Naive B cell (primary cell): ENCODE results near the gene PACS2. TPM values are rescaled to one million over a fixed set of nuclear protein-coding genes. Genes with fewer than 3 reads are reported as not detected.

Experiments
- ATAC-seq, 2 donors: fragments of 150-1000 bp; cut with Tn5 transposase; 2 replicates each; pipeline ENCODE4 v1.10.0; 2021; ENCODE audit warnings: low read depth in 2 of 2, mild to moderate bottlenecking in 2 of 2, moderate library complexity in 2 of 2
- DNase-seq: peaks from one replicate; pipeline ENCODE4 v3.0.0; 2022
- H3K27ac Mint-ChIP-seq, 6 donors: one replicate each; pipeline ENCODE4 v1.8.0; 2020 to 2022; ENCODE audit warnings: mild to moderate bottlenecking in 6 of 6, mixed read lengths in 6 of 6, moderate library complexity in 5 of 6, inconsistent platforms in 2 of 6
- H3K27me3 Mint-ChIP-seq, 3 donors: one replicate each; pipeline ENCODE4 v1.8.0; 2021 to 2022; ENCODE audit warnings: mixed read lengths in 3 of 3, mild to moderate bottlenecking in 1 of 3
- H3K36me3 Mint-ChIP-seq, 2 donors: one replicate each; pipeline ENCODE4 v1.8.0; 2020 to 2022; ENCODE audit warnings: mixed read lengths in 2 of 2, inconsistent platforms in 1 of 2, mild to moderate bottlenecking in 1 of 2
- H3K4me1 Mint-ChIP-seq, 3 donors: one replicate each; pipeline ENCODE4 v1.8.0; 2020 to 2022; ENCODE audit warnings: mixed read lengths in 3 of 3, inconsistent platforms in 1 of 3, mild to moderate bottlenecking in 1 of 3, moderate library complexity in 1 of 3
- H3K4me3 Mint-ChIP-seq, 8 donors: one replicate each; pipeline ENCODE4 v1.8.0; 2020 to 2022; ENCODE audit warnings: mild to moderate bottlenecking in 8 of 8, mixed read lengths in 8 of 8, moderate library complexity in 8 of 8, inconsistent platforms in 2 of 8
- H3K9me3 Mint-ChIP-seq, 7 donors: one replicate each; pipeline ENCODE4 v1.8.0; 2020 to 2022; ENCODE audit warnings: mixed read lengths in 7 of 7, mild to moderate bottlenecking in 5 of 7, inconsistent platforms in 2 of 7, moderate library complexity in 1 of 7
- polyA plus RNA-seq, 6 donors: library from polyadenylated mRNA; unstranded; fragments of 300-500 nt; fragmentation: Illumina TruSeq; gene quantifications; one replicate each; pipeline ENCODE4 v1.2.3, GENCODE V29; 2021; ENCODE audit warnings: low read depth in 6 of 6

PACS2 gene
- polyA plus RNA-seq, 6 donors from 2014 or later: 1.3 to 3.7 (median 1.5) TPM

DNA sequence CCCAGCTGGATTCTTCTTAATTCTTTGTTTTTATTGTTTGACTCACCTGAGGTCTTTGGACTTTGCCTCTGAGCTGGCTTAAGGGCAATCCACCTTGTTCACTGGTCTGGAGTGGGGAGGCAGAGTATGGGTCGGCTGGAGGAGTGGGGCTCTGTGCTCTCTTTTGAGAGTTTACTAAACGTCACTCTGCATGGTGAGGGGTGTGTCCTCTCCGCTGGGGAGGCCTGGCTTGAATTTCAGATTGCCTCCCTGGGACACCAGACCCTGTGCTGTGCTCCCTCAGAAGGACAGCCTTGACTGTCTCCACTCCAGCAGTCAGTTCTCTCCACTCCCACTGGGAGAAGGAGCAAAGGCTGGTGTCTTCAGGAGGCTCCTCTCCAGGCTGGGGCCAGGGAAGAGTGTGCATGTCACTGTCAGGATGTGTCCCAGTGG, 103.2 kb downstream of the PACS2 start:
- ATAC-seq (no peak), DNase-seq (no peak)
- peaks cover 0 to 23% (median 10%) of the 10 kb centered on the region in 3 donors for H3K27me3 Mint-ChIP-seq
- H3K36me3 Mint-ChIP-seq: no peaks in the 10 kb centered on the region
- H3K27ac Mint-ChIP-seq: peak overlapping the region in 2 of 6 donors; percentile 20 to 52
- peak overlapping the region in 4 of 8 donors; percentile 15 to 83 (median 32) for H3K4me3 Mint-ChIP-seq
- no peaks in the 10 kb centered on the region for H3K9me3 Mint-ChIP-seq
- peaks cover 32 to 38% (median 36%) of the 10 kb centered on the region in 3 donors for H3K4me1 Mint-ChIP-seq

DNA sequence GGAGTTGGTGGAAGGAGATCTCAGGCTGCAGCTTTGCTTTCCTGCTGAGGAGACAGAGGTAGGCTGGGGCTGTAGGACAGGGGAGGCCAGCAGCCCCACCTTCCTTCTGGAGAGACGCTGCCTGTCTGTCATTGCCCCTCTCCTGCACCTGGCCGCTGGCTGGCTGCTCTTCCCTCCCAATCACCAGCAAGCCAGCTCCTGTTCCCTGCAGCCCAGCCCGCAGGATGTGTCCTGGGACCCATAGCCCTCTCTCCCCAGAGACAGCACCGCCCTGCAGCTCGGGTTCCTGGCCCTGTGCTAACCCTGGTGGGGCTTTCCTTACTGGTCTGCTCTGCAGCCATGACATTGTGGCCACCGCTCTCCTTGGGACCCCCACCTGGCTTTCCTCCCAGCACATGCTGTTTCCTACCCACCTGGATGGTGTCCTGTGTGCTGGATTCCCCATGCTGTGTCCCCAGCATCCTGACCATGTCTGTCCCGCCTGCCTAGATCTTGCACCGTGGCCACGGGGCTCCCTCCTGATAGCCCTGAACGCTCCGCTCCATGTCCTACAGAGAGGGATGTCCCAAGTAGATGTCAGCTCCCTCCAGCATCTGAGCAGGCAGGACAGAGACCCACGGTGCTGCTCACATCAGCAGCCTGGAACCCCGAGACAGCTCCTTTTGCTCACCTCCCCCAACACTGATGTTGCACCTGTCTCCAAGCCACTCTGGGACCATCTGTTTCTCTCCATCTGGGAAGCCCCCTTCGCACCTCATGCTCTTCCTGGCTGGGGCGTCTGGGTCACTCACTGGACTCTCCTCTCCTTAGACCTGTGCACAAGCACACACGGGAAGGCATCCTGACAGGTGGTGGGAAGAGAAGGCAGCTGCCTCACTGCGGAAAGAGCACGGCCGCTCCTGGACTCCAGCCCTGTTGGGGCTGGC, 104.0 kb downstream of the PACS2 start:
- H3K27ac Mint-ChIP-seq: peak overlapping the region in 5 of 6 donors; percentile 44 to 88 (median 53)
- ATAC-seq (no peak), DNase-seq (no peak)
- peaks cover 28 to 36% (median 31%) of the 10 kb centered on the region in 3 donors for H3K4me1 Mint-ChIP-seq
- H3K9me3 Mint-ChIP-seq: no peaks in the 10 kb centered on the region
- peaks cover 0 to 15% (median 2%) of the 10 kb centered on the region in 3 donors for H3K27me3 Mint-ChIP-seq
- no peaks in the 10 kb centered on the region for H3K36me3 Mint-ChIP-seq
- peak overlapping the region; percentile 68 to 90 (median 78) for H3K4me3 Mint-ChIP-seq

DNA sequence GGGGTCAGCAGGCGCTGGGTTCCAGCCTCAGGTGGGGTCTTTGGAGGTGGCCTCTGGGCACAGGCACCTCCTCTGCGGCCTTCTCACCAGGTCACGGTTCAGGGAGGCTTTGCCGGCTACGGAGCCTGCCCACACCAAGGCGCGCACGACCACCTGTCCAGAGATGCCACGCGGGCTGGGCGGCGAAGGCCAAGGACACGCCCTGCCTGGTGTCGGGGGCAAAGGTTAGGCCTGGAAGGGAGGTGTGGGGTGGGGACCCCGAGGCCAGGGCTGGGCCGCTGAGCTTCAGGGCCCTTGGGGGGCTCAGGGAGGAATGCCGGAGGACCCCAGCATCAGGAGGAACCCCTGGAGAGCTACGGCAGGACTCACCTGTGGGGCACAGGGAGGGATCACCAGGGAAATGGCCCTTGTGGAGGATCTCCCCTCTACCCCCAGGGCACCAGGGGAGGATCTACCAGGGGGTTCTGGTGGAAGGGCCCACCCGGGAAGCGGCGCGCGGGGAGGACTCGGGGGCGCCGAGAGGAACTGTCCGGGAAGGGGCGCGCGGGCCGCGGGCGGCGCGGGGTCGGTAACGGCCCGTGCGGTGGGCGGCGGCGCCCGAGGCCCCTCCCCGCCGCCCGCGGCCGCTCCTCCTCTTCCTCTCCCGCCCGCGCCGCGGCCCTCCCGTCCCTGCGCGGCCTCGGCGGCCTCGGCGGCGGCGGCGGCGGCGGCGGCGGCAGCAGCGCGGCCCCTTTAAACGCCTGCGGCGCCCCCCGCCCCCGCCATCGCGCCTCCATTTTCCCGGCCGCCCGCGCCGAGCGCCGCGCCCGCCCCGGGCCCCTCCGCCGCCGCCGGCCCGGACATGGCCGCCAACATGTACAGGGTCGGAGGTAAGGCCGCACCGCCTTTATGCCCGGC, 104.9 kb downstream of the PACS2 start, which contains the start of gene MTA1:
TSS of gene MTA1 (plus strand) at position 633 of the 897 bp plus-strand sequence. CDS start at position 842, 209 bp downstream.
- H3K9me3 Mint-ChIP-seq: no peaks in the 10 kb centered on the region
- H3K27ac Mint-ChIP-seq: peak within 1 kb of the TSS; percentile 44 to 90 (median 84)
- no peaks in the 10 kb centered on the region for H3K36me3 Mint-ChIP-seq
- ATAC-seq (peak; percentile 56 to 57), DNase-seq (peak; percentile 48)
- peak within 1 kb of the TSS; percentile 80 to 93 (median 90) for H3K4me3 Mint-ChIP-seq
- H3K27me3 Mint-ChIP-seq: peaks cover 0 to 9% (median 0%) of the 10 kb centered on the region in 3 donors
- peaks cover 27 to 38% (median 31%) of the 10 kb centered on the region in 3 donors for H3K4me1 Mint-ChIP-seq

DNA sequence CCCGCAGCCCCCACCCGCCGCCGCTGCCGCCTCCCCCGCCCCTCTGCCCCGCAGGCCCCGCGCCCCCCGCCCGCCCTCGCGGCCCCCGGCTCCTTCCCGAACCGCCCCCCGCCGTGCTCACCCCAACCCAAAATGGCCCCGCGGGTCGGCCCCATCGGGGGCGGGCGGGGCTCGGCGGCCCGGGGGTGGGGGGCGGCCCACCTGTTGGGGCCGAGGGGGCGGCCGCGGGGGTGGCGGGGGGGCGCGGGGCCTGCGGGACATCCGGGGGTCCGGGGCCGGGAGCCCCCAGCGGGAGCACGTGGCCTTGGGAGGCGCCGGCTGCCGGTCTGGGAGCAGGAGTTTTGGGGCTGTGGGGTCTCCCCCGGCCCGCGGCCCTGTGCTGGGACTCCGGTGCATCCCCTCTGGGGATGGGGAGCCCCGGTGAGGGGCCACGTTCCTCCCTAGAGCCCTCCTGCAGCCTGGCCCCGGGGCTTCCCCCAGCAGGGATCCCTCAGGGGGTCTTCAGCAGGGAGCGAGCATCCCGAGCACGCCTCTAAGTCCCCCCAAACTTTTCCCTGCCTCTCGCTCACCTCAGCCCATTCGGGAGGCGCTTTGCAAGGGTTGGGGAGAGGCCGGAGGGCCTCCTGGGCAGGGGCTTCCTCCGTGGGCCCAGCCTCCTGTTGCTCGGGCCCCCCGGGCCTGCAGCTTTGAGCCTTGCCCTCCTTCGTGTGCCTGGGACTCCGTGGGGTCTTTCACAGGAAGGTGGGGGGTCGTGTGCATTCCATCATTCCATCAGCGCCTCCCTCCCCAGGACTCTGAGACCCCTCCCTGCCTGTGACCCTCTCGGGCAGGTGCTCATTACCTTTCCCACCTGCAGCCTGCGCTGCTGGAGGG, 105.8 kb downstream of the PACS2 start:
- peak; percentile 3 to 15 for ATAC-seq
- Mint-ChIP-seq H3K4me1 (peaks cover 27 to 36% (median 31%) of the 10 kb centered on the region in 3 donors), H3K27ac (peak overlapping the region in 5 of 6 donors; percentile 73 to 90 (median 80)), H3K9me3 (no peaks in the 10 kb centered on the region), H3K4me3 (peak overlapping the region; percentile 80 to 93 (median 90)), H3K36me3 (no peaks in the 10 kb centered on the region), H3K27me3 (peaks cover 0 to 9% (median 0%) of the 10 kb centered on the region in 3 donors)
- DNase-seq: no peak

DNA sequence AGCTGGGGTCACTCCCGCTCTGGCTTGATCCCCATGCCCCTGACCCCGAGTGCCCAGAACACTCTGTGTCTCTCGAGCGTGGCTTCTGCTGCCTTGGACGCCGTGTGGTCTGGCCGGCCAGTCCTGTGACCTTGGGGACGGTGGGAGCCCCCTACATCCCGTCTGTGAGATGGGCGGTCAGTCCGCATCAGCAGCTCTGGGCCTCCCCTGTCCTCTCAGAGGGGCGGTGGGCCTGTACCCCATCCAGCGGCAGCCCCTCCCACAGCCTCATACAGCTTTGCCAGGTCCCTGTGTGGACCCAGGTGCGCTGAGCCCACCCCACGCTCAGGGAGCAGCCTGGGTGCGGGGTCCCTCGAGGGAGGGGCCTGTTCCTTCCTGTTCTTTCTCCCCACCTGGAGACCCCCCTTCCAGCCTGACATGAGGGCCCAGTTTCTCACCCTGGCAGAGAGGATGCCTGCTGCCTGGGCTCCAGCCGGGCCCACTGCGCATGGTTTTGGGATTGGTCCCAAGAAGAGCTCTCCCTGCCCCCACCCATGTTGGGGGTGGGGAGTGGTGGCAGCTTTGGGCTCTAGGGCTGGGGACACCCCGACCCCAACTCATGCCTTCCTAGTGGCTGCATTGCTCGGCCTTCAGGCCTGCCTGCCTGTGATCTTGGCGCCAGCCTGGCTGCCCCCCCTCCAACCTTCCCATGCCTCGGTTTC, 106.6 kb downstream of the PACS2 start:
- peak overlapping the region in 5 of 6 donors; percentile 76 to 90 (median 82) for H3K27ac Mint-ChIP-seq

DNA sequence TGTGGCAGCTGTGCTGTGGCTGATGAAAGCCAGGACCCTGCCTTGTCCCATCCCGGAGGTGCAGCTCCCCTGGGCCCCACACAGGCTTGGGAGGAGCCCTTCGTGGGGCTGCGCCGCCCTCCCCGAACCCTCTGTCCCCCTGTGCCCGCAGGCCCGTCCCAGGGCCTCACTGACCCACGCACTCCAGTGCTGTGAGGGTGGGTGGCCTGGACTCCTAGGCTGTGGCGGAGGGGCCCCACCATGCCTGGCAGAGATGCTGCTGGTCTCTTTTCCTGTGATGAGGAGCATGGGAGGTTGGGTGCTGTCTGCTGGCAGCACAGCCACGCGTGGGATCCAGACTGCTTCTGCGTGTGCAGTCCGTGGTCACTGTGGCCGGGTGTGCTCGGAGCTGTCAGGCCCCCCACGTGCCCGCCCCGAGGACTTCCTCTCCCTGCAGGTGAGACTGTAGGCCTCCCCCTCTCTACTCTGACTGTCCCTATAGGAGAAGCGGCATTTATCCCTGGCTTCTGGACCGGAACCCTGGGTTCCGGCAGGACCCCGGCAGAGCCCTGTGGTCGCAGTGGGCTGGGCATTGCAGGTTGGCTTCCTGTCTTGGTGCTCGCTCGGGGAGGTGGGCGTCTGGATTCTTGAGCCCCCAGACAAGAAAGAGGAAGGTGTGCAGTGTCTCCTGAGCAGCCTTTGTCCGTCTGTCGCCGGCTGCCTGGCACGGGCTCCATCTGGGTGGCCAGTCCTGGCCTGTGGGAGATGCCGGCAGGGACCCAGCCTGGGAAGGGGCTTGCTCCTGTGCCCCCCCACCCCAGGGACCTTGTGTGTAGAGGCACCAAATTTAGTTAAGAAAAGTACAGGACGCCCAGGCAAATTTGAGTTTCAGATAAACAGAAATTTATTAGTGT, 107.4 kb downstream of the PACS2 start:
- DNase-seq: peak; percentile 29
- peaks cover 0 to 9% (median 0%) of the 10 kb centered on the region in 3 donors for H3K27me3 Mint-ChIP-seq
- peak overlapping the region; percentile 33 to 95 (median 82) for H3K27ac Mint-ChIP-seq
- H3K36me3 Mint-ChIP-seq: no peaks in the 10 kb centered on the region
- H3K4me1 Mint-ChIP-seq: peaks cover 29 to 43% (median 35%) of the 10 kb centered on the region in 3 donors
- peak; percentile 20 to 22 for ATAC-seq
- H3K4me3 Mint-ChIP-seq: peak overlapping the region; percentile 57 to 91 (median 84)
- H3K9me3 Mint-ChIP-seq: no peaks in the 10 kb centered on the region

More for the DNA sequence above, 106.6 kb downstream of the PACS2 start:
- DNase-seq: no peak
- Mint-ChIP-seq H3K4me3 (peak overlapping the region; percentile 80 to 93 (median 90)), H3K4me1 (peaks cover 27 to 37% (median 35%) of the 10 kb centered on the region in 3 donors), H3K36me3 (no peaks in the 10 kb centered on the region), H3K9me3 (no peaks in the 10 kb centered on the region), H3K27me3 (peaks cover 0 to 9% (median 0%) of the 10 kb centered on the region in 3 donors)
- ATAC-seq: no peak

DNA sequence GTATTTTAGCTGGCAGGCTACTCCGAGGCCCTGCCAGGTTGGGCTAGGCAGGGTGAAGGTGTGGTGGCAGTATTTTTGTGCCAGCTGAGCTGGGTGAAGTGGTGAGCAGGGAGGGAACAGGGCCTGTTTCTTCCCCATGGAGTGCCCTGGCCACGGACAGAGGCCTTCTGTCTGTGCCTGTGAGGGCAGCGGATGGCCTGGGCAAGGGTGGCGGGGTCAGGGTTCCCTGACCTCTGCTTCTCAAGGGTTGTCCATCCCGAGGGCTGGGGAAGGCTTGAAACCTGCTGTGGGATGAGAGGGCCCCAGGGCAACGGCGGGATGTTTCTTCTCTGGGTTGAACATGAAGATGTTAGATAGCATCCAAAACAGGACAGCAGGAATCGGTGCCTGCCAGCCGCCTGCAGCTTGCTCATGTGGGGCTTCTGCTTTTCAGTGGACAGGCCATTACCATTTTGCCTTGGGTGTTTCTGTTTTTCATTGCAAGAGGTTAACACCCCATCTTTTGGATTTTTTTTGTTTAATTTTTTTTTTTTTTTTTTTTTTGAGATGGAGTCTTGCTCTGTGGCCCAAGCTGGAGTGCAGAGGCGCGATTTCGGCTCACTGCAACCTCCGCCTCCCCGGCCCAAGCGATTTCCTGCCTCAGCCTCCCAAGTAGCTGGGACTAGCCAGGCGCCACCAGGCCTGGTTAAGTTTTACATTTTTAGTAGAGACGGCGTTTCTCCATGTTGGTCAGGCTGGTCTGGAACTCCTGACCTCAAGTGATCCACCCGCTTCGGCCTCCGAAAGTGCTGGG, 108.3 kb downstream of the PACS2 start:
- peaks cover 0 to 9% (median 0%) of the 10 kb centered on the region in 3 donors for H3K27me3 Mint-ChIP-seq
- H3K9me3 Mint-ChIP-seq: no peaks in the 10 kb centered on the region
- DNase-seq: no peak
- ATAC-seq: no peak
- H3K4me1 Mint-ChIP-seq: peaks cover 32 to 49% (median 39%) of the 10 kb centered on the region in 3 donors
- H3K36me3 Mint-ChIP-seq: no peaks in the 10 kb centered on the region
- H3K4me3 Mint-ChIP-seq: peak overlapping the region in 3 of 8 donors; percentile 42 to 65 (median 47)
- H3K27ac Mint-ChIP-seq: peak overlapping the region in 4 of 6 donors; percentile 61 to 95 (median 86)

DNA sequence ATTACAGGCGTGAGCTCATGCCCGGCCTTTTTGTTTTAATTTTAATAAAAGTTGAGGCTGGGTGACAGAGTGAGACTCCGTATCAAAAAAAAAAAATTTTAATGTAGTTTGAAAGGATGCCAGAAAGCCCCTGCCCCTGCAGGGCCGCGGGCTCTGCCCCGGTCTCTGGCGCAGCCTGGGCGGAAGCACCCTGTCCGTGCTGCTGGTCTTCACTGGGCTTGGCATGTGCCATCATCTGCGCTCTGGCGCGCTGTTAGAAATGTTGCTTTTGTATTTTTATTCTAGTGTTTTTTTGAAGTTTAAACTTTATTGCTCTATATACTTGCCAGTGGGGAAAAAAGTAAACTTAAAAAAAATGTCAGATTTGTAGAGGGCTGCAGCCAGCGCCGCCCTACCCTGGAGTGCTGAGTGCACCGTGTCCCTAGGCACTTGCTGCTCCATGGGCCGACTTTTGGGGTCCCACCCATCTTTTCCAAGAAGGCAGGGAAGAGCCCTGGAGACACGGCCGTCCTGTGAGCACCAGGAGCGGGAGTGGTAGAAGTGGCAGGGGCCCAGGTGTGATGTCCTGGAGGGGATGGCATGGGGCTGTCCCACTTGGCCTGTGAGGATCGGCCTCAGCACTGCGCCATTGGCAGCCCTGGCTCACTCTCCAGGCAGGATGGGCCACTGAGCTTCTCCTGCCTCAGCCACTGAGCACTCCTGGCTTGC, 109.1 kb downstream of the PACS2 start:
- ATAC-seq: no peak

DNA sequence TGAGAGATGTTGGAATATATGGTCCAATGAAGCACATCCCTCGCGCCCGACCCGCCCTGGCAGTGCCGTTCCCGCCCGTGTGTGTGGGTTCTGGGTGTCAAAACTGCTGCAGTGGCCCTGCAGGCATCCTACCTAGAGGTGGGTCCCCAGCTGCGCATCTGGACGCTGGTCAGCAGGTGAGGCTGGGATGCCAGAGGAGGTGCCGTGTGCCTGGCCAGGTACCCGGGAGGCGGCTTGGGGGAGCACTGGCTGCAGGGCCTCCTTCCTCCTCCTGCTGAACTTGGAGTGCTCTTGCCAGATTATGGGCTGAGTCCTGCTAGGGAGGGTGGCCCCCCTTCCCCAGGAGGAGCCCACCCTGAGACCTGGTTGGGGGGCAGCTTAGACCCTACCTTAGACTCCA, 110.3 kb downstream of the PACS2 start:
- no peaks in the 10 kb centered on the region for H3K36me3 Mint-ChIP-seq
- H3K4me1 Mint-ChIP-seq: peaks cover 33 to 51% (median 44%) of the 10 kb centered on the region in 3 donors

More for the DNA sequence above, 109.1 kb downstream of the PACS2 start:
- H3K36me3 Mint-ChIP-seq: no peaks in the 10 kb centered on the region
- H3K27me3 Mint-ChIP-seq: peaks cover 0 to 3% (median 0%) of the 10 kb centered on the region in 3 donors
- no peak overlapping the region for H3K27ac Mint-ChIP-seq
- H3K4me3 Mint-ChIP-seq: peak overlapping the region in 1 of 8 donors; percentile 64
- DNase-seq: no peak
- H3K4me1 Mint-ChIP-seq: peaks cover 37 to 52% (median 41%) of the 10 kb centered on the region in 3 donors
- H3K9me3 Mint-ChIP-seq: no peaks in the 10 kb centered on the region

DNA sequence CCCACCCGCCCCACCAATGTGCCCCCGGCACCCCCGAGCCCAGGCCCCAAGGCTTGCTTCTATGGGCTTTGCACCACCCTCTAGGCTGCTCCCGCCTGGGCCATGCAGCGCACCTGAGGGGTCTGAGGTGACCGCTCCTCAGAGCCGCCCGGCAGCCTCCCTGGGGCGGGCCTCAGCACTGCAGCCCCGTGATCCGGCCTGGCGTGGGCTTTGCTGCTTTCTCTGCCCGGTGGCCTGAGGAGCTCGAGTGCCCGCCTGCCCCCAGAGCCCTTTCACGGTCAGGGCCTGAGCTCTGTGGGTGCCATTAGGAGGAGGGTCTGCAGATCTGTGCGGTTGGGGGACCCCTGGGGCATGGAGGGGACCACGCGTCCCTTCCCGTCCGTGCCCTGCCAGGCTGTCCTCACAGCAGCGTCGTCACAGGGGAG, 111.3 kb downstream of the PACS2 start:
- Mint-ChIP-seq H3K36me3 (no peaks in the 10 kb centered on the region), H3K27me3 (no peaks in the 10 kb centered on the region), H3K4me1 (peaks cover 30 to 48% (median 44%) of the 10 kb centered on the region in 3 donors), H3K9me3 (no peaks in the 10 kb centered on the region), H3K4me3 (no peak overlapping the region), H3K27ac (no peak overlapping the region)
- no peak for DNase-seq
- no peak for ATAC-seq

More for the DNA sequence above, 110.3 kb downstream of the PACS2 start:
- Mint-ChIP-seq H3K27ac (peak overlapping the region in 1 of 6 donors; percentile 66), H3K9me3 (no peaks in the 10 kb centered on the region), H3K4me3 (no peak overlapping the region), H3K27me3 (no peaks in the 10 kb centered on the region)
- ATAC-seq: no peak
- DNase-seq: no peak
